B cell (primary cell): ENCODE results near the gene BCAN. TPM values are rescaled to one million over a fixed set of nuclear protein-coding genes. Genes with fewer than 3 reads are reported as not detected.

Experiments
- ATAC-seq: fragments of 200-7000 bp; cut with Tn5 transposase; one replicate; pipeline ENCODE4 v1.10.0; 2021; ENCODE audit warnings: low read depth, mild to moderate bottlenecking, moderate number of reproducible peaks, moderate library complexity
- CTCF ChIA-PET: fragments of 350-600 bp; sonication (Branson Sonifier 250); formaldehyde crosslinking; loops from one replicate; lab custom pipeline; 2021; ENCODE audit warnings: antibody characterized with exemption, inconsistent platforms; lab: Charles Lee
- POLR2A ChIA-PET: fragments of 350-600 bp; sonication (Branson Sonifier 250); formaldehyde crosslinking; loops from one replicate; lab custom pipeline; 2021; ENCODE audit warnings: antibody characterized with exemption; lab: Charles Lee
- DNase-seq: peaks from one replicate; pipeline ENCODE4 v3.0.0; 2013
- H2AFZ ChIP-seq: 2 replicates; pipeline ENCODE4 v1.6.1; 2012; ENCODE audit warnings: mild to moderate bottlenecking, low read depth, low read length; ENCODE audit not compliant: insufficient read depth, poor library complexity, severe bottlenecking
- H3K27ac ChIP-seq, 2 donors: 1 replicate in 1 of 2; 2 replicates in 1 of 2; pipeline ENCODE4 v1.5.1; 2012 to 2013; ENCODE audit warnings: low read length in 2 of 2, mild to moderate bottlenecking in 2 of 2, moderate library complexity in 1 of 2
- H3K27me3 ChIP-seq, 4 experiments: fragments of 200-600 bp in 1 of 4; sonication (generic) in 1 of 4; replicated peaks in 1 of 4; 1 replicate in 2 of 4; 2 replicates in 2 of 4; pipeline versions ENCODE4 v1.6.1 to v1.7.0; 2013 to 2016; ENCODE audit warnings: low read length in 3 of 4, mild to moderate bottlenecking in 2 of 4, mixed read lengths in 1 of 4, moderate library complexity in 1 of 4; ENCODE audit not compliant: insufficient read depth in 4 of 4, control insufficient read depth in 3 of 4; ENCODE audit errors: control extremely low read depth in 1 of 4
- H3K36me3 ChIP-seq, 2 experiments: replicated peaks in 1 of 2; 1 replicate in 1 of 2; 2 replicates in 1 of 2; pipeline versions ENCODE4 v1.6.1 to v1.7.1; 2013; ENCODE audit warnings: low read length in 1 of 2; ENCODE audit not compliant: insufficient read depth in 2 of 2, control insufficient read depth in 1 of 2; ENCODE audit errors: control extremely low read depth in 1 of 2, extremely low read depth in 1 of 2
- H3K4me1 ChIP-seq, 2 donors: fragments of 200-600 bp in 1 of 2; sonication (generic) in 1 of 2; 1 replicate in 1 of 2; 2 replicates in 1 of 2; pipeline versions ENCODE4 v1.5.1 to v1.6.1; 2013 to 2017; ENCODE audit warnings: low read length in 2 of 2; ENCODE audit not compliant: control insufficient read depth in 2 of 2, insufficient read depth in 2 of 2
- H3K4me2 ChIP-seq: replicated peaks from 2 replicates; pipeline ENCODE3; 2012; ENCODE audit warnings: mild to moderate bottlenecking, low read depth, low read length; ENCODE audit not compliant: poor library complexity, severe bottlenecking
- H3K4me3 ChIP-seq, 5 experiments: fragments of 200-600 bp in 1 of 5; sonication (generic) in 1 of 5; 1 replicate in 3 of 5; 2 replicates in 2 of 5; pipeline versions ENCODE4 v1.5.1 to v1.7.0; 2011 to 2016; ENCODE audit warnings: low read length in 4 of 5, mild to moderate bottlenecking in 4 of 5, low read depth in 2 of 5, control low read depth in 1 of 5, moderate library complexity in 1 of 5; ENCODE audit not compliant: insufficient read depth in 1 of 5; ENCODE audit errors: control extremely low read depth in 1 of 5, extremely low read depth in 1 of 5
- H3K79me2 ChIP-seq: fragments of 200-600 bp; sonication (generic); one replicate; pipeline ENCODE4 v1.6.0; 2016; ENCODE audit warnings: low read length; ENCODE audit not compliant: control insufficient read depth, insufficient read depth
- H3K9ac ChIP-seq: fragments of 200-600 bp; sonication (generic); 2 replicates; pipeline ENCODE4 v1.6.1; 2017; ENCODE audit warnings: mild to moderate bottlenecking, low read length, moderate library complexity
- H3K9me3 ChIP-seq, 3 donors: one replicate each; pipeline versions ENCODE4 v1.6.1 to v1.7.1; 2013; ENCODE audit warnings: low read length in 2 of 3; ENCODE audit not compliant: control insufficient read depth in 2 of 3, insufficient read depth in 1 of 3; ENCODE audit errors: control extremely low read depth in 1 of 3
- H4K20me1 ChIP-seq: 2 replicates; pipeline ENCODE4 v1.6.0; 2012; ENCODE audit warnings: mild to moderate bottlenecking, low read length; ENCODE audit not compliant: insufficient read depth, control insufficient read depth, poor library complexity, severe bottlenecking
- H3K27ac Mint-ChIP-seq: one replicate; pipeline ENCODE4 v1.8.0; 2021; ENCODE audit warnings: mixed read lengths
- H3K27me3 Mint-ChIP-seq: one replicate; pipeline ENCODE4 v1.8.0; 2021; ENCODE audit warnings: mixed read lengths
- H3K4me1 Mint-ChIP-seq: one replicate; pipeline ENCODE4 v1.8.0; 2021; ENCODE audit warnings: mixed read lengths
- H3K4me3 Mint-ChIP-seq: one replicate; pipeline ENCODE4 v1.8.0; 2021; ENCODE audit warnings: mixed read lengths
- H3K9me3 Mint-ChIP-seq: one replicate; pipeline ENCODE4 v1.8.0; 2022; ENCODE audit warnings: mixed read lengths; ENCODE audit not compliant: insufficient read depth
- EZH2 ChIP-seq: IDR thresholded peaks from 2 replicates; pipeline ENCODE4 v1.6.1; 2012; ENCODE audit warnings: borderline replicate concordance, low read depth, mild to moderate bottlenecking, moderate library complexity, low read length; ENCODE audit not compliant: insufficient read depth, poor library complexity, severe bottlenecking
- WGBS: methylation state at CpG from one replicate; pipeline ENCODE4 v1.1.5; 2013; ENCODE audit warnings: missing lambda C conversion rate; ENCODE audit not compliant: insufficient coverage; 5-methylcytosine and 5-hydroxymethylcytosine counted together
- intact Hi-C: fragments of 100-400 bp; cut with micrococcal nuclease; formaldehyde crosslinking; loops from one replicate; pipeline ENCODE4 v1.10.0; 2022
- polyA plus RNA-seq: library from polyadenylated mRNA; depleted of rRNA; stranded (reverse); fragments of >200 nt; gene quantifications from 2 replicates; pipeline ENCODE4 v1.2.3, GENCODE V29; 2012
- total RNA-seq, 2 donors: library from RNA; stranded (reverse); fragments of 120-200 nt in 1 of 2; gene quantifications; 1 replicate in 1 of 2; 2 replicates in 1 of 2; pipeline versions ENCODE4 v1.2.3 to v1.2.4, GENCODE V29; 2013 to 2022
- TF ChIP-seq, protein P1 (sequence below): fragments of 200-600 bp; IDR thresholded peaks from one replicate; pipeline ENCODE4 v1.8.0; 2022; ENCODE audit warnings: antibody characterized with exemption, mild to moderate bottlenecking

The BCAN gene
- total and polyA plus RNA-seq, 2 donors (not counting 1 experiment from before 2014, with no cell fraction given) = not detected

DNA sequence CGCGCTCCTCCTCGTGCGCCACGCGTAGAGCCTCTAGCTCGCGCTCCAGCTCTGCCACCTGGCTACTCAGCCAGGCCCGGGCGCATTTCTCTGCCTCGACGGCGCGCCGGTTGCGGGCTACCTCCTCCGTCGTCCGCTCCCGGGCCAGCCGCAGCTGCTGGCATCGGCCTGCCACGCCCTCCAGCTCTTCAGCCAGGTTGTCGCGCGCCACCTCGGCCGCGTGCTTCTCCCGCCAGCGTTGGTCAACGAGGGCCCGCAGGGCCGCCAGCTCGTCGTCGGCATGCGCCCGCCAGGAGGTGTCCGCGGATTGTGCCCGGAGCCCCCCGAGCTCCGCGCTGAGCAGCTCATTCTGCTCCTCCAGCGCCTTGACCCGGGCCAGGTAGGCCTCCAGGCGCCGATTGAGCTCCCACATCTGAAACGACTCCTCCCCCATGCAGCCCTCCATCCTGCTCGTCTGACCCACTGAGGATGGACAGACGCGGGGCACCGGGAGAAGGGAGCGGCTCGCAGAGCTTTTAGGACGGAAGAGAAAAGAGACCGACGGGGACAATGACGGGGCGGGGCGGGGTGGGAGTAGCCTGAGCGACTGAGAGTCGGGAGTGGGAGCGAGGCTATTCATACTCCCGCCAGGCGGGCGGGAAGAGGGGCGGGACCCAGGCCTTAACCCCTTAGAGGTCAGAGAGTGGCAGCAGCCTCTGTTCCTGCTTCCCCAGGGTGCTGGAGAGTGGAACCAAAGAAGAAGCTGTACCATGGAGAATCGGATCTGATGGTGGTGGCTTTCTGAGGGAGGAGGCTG lies 35.1 kb downstream of the BCAN start, which contains the start of gene NES:
Gene NES, minus strand, starts transcription at position 588 of the 796 bp plus-strand sequence. Its CDS starts 143 bp downstream, at position 445.
- ChIA-PET CTCF (interaction anchor here (1.0 to 8.5 kb wide), 12 partner anchors 11 to 292 kb away, joined by 3 to 102 read pairs (median 8); partner anchors contain the start of gene CRABP2), POLR2A (interaction anchor here (0.5 kb wide), 1 partner anchor 26 kb away, joined by 6 read pairs; no protein-coding TSS in a partner anchor)
- no peak for ATAC-seq
- 5% methylated on average over 67 of the region's 70 CpGs for WGBS
- DNase-seq = peak; percentile 49
- intact Hi-C loops = no loop called here
- Histone ChIP-seq H3K4me2 (peak within 1 kb of the TSS; percentile 62), H3K9me3 (peaks cover 0 to 7% (median 0%) of the 10 kb centered on the region in 3 donors), H3K27ac (no peak within 1 kb of the TSS), H3K36me3 (no peaks in the 10 kb centered on the region), H3K9ac (no peak within 1 kb of the TSS), H3K79me2 (no peaks in the 10 kb centered on the region), H3K27me3 (peaks cover 0 to 79% (median 46%) of the 10 kb centered on the region in 4 experiments), H4K20me1 (no peaks in the 10 kb centered on the region), H2AFZ (peak within 1 kb of the TSS; percentile 58), H3K4me3 (peak within 1 kb of the TSS in 1 of 5 experiments; percentile 24), H3K4me1 (peaks cover 21 to 23% of the 10 kb centered on the region in 2 donors)
- TF ChIP-seq EZH2 = no peak
- TF ChIP-seq, protein P1, sequence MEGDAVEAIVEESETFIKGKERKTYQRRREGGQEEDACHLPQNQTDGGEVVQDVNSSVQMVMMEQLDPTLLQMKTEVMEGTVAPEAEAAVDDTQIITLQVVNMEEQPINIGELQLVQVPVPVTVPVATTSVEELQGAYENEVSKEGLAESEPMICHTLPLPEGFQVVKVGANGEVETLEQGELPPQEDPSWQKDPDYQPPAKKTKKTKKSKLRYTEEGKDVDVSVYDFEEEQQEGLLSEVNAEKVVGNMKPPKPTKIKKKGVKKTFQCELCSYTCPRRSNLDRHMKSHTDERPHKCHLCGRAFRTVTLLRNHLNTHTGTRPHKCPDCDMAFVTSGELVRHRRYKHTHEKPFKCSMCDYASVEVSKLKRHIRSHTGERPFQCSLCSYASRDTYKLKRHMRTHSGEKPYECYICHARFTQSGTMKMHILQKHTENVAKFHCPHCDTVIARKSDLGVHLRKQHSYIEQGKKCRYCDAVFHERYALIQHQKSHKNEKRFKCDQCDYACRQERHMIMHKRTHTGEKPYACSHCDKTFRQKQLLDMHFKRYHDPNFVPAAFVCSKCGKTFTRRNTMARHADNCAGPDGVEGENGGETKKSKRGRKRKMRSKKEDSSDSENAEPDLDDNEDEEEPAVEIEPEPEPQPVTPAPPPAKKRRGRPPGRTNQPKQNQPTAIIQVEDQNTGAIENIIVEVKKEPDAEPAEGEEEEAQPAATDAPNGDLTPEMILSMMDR = no peak
- H3K9me3 Mint-ChIP-seq = no peaks in the 10 kb centered on the region
- H3K4me3 Mint-ChIP-seq = peak within 1 kb of the TSS; percentile 62
- peaks cover 56% of the 10 kb centered on the region for H3K27me3 Mint-ChIP-seq
- H3K4me1 Mint-ChIP-seq = peaks cover 19% of the 10 kb centered on the region
- peak within 1 kb of the TSS; percentile 57 for H3K27ac Mint-ChIP-seq
